Naive thymus-derived CD8-positive, alpha-beta T cell (primary cell): ENCODE data around the gene TDO2. TPM values are rescaled to one million over a fixed set of nuclear protein-coding genes. Genes with fewer than 3 reads are reported as not detected.

Experiments used
- ATAC-seq, 2 donors: fragments of 150-1000 bp; cut with Tn5 transposase in 1 of 2; sonication (Bioruptor Pico), chemical (Tn5 transposase) in 1 of 2; 1 replicate in 1 of 2; 2 replicates in 1 of 2; pipeline ENCODE4 v1.10.0; 2021; ENCODE audit warnings: mild to moderate bottlenecking in 2 of 2, moderate library complexity in 2 of 2
- POLR2A ChIA-PET: fragments of 350-600 bp; sonication (Branson Sonifier 250); formaldehyde crosslinking; loops from one replicate; lab custom pipeline; 2021; ENCODE audit warnings: antibody characterized with exemption; lab: Charles Lee
- DNase-seq, 10 donors: peaks; one replicate each; pipeline versions ENCODE4 v3.0.0 to v3.0.0-alpha.2; 2020 to 2022
- H3K27ac Mint-ChIP-seq, 10 donors: one replicate each; pipeline ENCODE4 v1.8.0; 2020 to 2022; ENCODE audit warnings: mild to moderate bottlenecking in 10 of 10, mixed read lengths in 10 of 10, moderate library complexity in 4 of 10, inconsistent platforms in 1 of 10
- H3K27me3 Mint-ChIP-seq, 5 donors: one replicate each; pipeline ENCODE4 v1.8.0; 2021 to 2022; ENCODE audit warnings: mixed read lengths in 5 of 5
- H3K36me3 Mint-ChIP-seq, 3 donors: one replicate each; pipeline ENCODE4 v1.8.0; 2020 to 2022; ENCODE audit warnings: mixed read lengths in 3 of 3, mild to moderate bottlenecking in 2 of 3, inconsistent platforms in 1 of 3
- H3K4me1 Mint-ChIP-seq, 4 donors: one replicate each; pipeline ENCODE4 v1.8.0; 2021 to 2022; ENCODE audit warnings: mixed read lengths in 4 of 4
- H3K4me3 Mint-ChIP-seq, 10 donors: one replicate each; pipeline ENCODE4 v1.8.0; 2020 to 2022; ENCODE audit warnings: mild to moderate bottlenecking in 10 of 10, mixed read lengths in 10 of 10, moderate library complexity in 6 of 10, inconsistent platforms in 1 of 10
- H3K9me3 Mint-ChIP-seq, 9 donors: one replicate each; pipeline ENCODE4 v1.8.0; 2020 to 2022; ENCODE audit warnings: mixed read lengths in 9 of 9, mild to moderate bottlenecking in 3 of 9, inconsistent platforms in 1 of 9, moderate library complexity in 1 of 9
- polyA plus RNA-seq, 3 donors: library from polyadenylated mRNA; unstranded; fragments of 300-500 nt; fragmentation: Illumina TruSeq; gene quantifications; one replicate each; pipeline ENCODE4 v1.2.3, GENCODE V29; 2021
- total RNA-seq, 8 experiments: library from RNA in 2 of 8; stranded (reverse) in 2 of 8; gene quantifications; one replicate each; pipeline ENCODE4 v1.2.3 and lab custom pipeline; 2021 to 2026

TDO2 gene
- total and polyA plus RNA-seq, 5 experiments from 2014 or later = not detected

DNA sequence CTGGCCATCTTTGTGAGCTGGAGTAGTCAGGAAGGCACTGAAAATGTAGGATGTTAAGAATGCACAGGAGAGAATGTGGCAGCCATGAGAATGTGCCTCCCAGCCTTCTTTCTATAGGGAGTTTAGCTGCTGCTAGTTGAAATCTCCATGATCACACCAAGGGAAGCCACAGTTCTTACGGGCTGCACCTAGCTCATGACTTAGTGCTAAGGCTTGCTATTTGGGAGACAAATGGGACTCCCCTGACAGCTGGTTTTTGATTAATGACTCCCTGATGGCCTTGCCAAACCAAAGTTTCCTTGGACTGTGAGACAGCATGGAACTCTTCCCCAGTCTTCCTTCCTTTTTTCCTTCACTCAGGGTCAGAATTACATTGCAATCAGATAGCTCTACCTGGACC is 41.0 kb downstream of the TDO2 start:
- H3K36me3 Mint-ChIP-seq = peaks cover 0 to 28% (median 16%) of the 10 kb centered on the region in 3 donors
- POLR2A ChIA-PET = interaction anchor here (2.2 kb wide), 1 partner anchor 9 kb away, joined by 8 read pairs; the partner anchor contains the start of gene CTSO
- H3K4me3 Mint-ChIP-seq = no peak overlapping the region
- ATAC-seq = no peak
- no peaks in the 10 kb centered on the region for H3K27me3 Mint-ChIP-seq
- H3K9me3 Mint-ChIP-seq = no peaks in the 10 kb centered on the region
- no peak for DNase-seq
- H3K27ac Mint-ChIP-seq = no peak overlapping the region
- peaks cover 4 to 21% (median 9%) of the 10 kb centered on the region in 4 donors for H3K4me1 Mint-ChIP-seq

DNA sequence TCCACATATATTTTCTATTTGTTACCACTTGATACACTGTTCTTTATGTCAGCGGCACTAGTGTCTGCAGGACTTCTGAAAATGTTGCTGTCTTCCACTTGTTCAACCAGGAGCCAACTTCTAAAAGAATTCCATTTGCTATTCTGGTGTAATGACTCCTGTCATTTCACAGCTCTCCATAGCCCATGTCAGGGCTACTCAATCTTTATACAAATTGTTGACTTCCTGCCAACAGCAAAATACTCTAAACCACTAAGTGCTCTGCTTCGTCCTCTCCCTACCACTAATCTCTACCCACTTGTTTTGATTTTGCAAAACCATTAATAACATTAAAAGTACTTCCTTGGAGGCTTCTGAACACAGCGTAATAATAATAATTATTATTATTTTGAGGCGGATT is 43.0 kb downstream of the TDO2 start:
- Mint-ChIP-seq H3K36me3 (peaks cover 0 to 10% (median 9%) of the 10 kb centered on the region in 3 donors), H3K4me1 (peaks cover 3 to 29% (median 13%) of the 10 kb centered on the region in 4 donors), H3K27ac (no peak overlapping the region), H3K9me3 (no peaks in the 10 kb centered on the region), H3K4me3 (no peak overlapping the region), H3K27me3 (no peaks in the 10 kb centered on the region)
- ATAC-seq (no peak), DNase-seq (no peak)
- POLR2A ChIA-PET = no interaction called here

DNA sequence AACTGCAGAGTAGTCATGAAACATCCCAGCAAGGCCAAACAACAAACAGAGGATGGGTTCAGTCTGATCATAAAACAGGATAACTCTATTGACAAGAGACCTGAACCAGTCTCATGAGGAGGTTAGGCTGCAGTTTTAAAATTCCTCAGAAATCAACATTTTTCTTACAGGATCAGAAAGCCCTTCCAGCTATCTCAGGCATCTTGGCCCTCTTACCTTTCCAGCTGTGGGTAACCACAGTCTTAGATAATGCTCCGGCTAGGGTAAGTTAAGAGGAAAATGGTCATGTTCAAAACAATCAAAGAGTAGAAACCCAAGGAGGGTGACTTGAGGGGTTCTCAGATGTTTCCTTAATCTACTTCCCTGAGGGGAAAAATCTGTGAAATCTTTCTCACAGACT is 45.0 kb downstream of the TDO2 start:
- Mint-ChIP-seq H3K9me3 (no peaks in the 10 kb centered on the region), H3K27me3 (no peaks in the 10 kb centered on the region), H3K4me1 (peaks cover 9 to 50% (median 29%) of the 10 kb centered on the region in 4 donors), H3K36me3 (peaks cover 0 to 3% (median 2%) of the 10 kb centered on the region in 3 donors), H3K4me3 (no peak overlapping the region), H3K27ac (peak overlapping the region in 4 of 10 donors; percentile 9 to 27 (median 16))
- POLR2A ChIA-PET = no interaction called here
- DNase-seq = no peak
- no peak for ATAC-seq

DNA sequence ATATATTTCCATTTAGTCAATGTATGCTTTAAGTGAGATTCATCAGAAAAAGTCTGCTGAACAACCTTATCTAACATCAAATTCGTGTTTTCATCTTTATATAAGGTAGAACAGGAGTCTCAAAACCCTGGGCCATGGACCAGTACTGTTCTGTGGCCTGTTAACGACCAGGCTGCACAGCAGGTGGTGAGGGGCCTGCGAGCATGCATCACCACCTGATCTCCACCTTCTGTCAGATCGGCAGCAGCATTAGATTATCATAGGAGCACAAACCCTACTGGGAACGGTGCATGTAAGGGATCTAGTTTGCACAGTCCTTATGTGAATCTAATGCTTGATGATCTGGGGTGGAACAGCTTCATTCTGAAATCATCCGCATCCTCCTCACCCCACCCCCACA is 47.0 kb downstream of the TDO2 start:
- Mint-ChIP-seq H3K27me3 (no peaks in the 10 kb centered on the region), H3K4me1 (peaks cover 10 to 59% (median 38%) of the 10 kb centered on the region in 4 donors), H3K4me3 (no peak overlapping the region), H3K36me3 (peaks cover 0 to 3% (median 2%) of the 10 kb centered on the region in 3 donors), H3K27ac (peak overlapping the region in 1 of 10 donors; percentile 33), H3K9me3 (no peaks in the 10 kb centered on the region)
- POLR2A ChIA-PET = no interaction called here
- no peak for ATAC-seq
- DNase-seq = no peak

DNA sequence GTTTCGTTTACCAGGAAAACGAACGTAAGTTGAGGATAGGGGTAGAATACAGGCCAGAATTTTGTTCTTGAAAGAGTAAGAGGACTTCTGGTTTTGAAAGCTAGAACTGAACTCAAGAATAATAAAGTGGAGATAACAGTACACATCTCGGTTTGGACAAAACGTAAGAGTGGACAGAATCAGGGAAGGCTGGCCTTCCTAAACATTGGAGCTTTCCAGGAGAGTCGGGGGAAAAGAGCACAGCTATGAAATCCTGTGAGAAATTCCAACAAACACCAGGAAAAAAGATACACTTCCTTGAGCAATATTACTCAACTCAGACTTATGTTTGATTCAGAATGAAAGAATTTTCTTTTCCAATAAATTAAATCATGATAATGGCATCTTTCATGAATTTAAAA is 49.0 kb downstream of the TDO2 start:
- Mint-ChIP-seq H3K4me1 (peaks cover 7 to 57% (median 37%) of the 10 kb centered on the region in 4 donors), H3K36me3 (peaks cover 0 to 3% (median 2%) of the 10 kb centered on the region in 3 donors), H3K4me3 (peak overlapping the region; percentile 41 to 99 (median 58)), H3K27ac (peak overlapping the region in 6 of 10 donors; percentile 11 to 74 (median 60)), H3K27me3 (peaks cover 2 to 3% (median 3%) of the 10 kb centered on the region in 5 donors), H3K9me3 (no peaks in the 10 kb centered on the region)
- POLR2A ChIA-PET = interaction anchor here (1.5 to 1.7 kb wide), 2 partner anchors 8 to 1402 kb away, joined by 5 to 8 read pairs; partner anchors contain the start of gene PLRG1
- ATAC-seq (no peak), DNase-seq (no peak)

DNA sequence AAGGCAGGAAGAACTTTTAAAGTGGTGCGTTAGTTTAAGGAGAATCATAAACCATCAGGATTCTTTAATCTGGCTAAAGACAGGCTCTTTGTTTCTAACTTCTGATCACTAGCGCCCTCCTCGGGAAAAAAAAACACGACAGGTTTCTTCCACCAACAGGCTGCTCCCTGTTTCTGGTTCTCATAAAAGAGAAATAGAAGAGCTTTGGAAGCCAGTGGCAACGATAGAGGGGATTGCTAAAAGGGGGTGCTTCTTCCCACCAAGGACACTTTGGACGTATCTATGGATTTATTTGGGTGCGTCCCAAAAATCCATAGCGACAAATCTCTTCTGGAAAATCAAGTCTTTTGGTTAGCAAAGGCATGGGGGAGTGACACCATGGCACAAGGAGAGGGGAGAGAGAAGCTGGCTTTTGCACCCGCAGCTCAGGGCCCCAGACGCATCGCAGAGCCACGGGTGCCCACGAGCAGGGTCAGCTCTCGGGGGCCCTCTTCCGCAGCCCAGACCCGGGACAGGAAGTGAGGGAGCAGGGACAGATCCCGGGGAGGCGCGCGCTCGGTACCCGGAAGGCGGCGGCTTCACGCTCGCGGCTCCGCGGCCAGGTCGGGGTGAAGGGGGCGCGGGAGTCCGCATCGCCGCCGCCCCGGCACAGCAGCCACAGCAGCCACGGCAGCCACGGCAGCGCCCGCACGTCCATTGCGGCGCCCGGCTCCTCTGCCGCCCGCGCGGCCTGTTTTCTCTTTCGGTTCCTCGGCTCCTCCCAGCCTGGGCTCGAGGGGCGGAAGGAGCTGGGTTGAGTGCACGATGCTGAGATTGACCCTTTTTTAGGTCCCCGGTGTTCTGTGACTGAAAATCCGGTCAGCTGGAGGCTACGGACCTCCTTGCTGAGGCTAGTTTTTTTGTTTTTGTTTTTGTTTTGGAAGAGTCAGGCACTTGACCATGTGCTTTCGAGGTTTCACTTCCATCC is 49.9 kb downstream of the TDO2 start, which contains the start of gene CTSO:
TSS of gene CTSO (minus strand) at position 716 of the 967 bp plus-strand sequence. CDS start at position 697, 19 bp downstream.
- H3K27ac Mint-ChIP-seq = peak within 1 kb of the TSS; percentile 98 to 100 (median 99)
- POLR2A ChIA-PET = interaction anchor here (0.8 to 2.0 kb wide), 6 partner anchors 9 to 1420 kb away, joined by 3 to 8 read pairs (median 6); partner anchors contain the start of genes MAP9 and PLRG1
- peaks cover 7 to 49% (median 35%) of the 10 kb centered on the region in 4 donors for H3K4me1 Mint-ChIP-seq
- ATAC-seq (peak; percentile 87 to 94), DNase-seq (peak; percentile 46 to 84 (median 73))
- H3K9me3 Mint-ChIP-seq = no peaks in the 10 kb centered on the region
- H3K4me3 Mint-ChIP-seq = peak within 1 kb of the TSS; percentile 97 to 100 (median 99)
- H3K27me3 Mint-ChIP-seq = peaks cover 8 to 12% (median 8%) of the 10 kb centered on the region in 5 donors
- H3K36me3 Mint-ChIP-seq = peaks cover 0 to 2% (median 1%) of the 10 kb centered on the region in 3 donors

DNA sequence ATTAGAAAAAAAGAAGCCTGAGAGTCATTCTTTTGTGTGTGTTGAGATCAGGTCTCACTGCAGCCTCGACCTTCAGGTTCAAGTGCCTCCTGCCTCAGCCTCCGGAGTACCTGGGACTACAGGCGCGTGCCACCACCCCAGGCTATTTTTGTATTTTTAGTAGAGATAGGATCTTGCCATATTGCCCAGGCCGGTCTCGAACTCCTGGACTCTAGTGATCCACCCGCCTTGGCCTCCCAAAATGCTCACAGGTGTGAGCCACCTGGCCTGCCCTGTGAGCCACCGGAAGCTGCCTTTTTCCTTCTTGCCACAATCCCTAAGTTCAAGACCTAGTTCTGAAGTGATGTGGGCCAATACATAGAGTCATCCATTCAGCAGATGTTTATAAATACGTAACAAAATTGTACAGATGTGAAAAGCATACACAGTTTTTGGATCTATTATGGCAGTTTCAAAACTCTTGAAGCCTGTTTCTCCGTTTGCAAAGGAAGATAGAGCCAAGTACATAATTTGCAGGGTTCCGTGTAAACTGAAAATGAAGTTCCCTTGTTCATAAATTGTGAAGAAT is 50.7 kb downstream of the TDO2 start:
- H3K4me3 Mint-ChIP-seq = peak overlapping the region; percentile 97 to 100 (median 99)
- peak overlapping the region; percentile 95 to 100 (median 99) for H3K27ac Mint-ChIP-seq
- ATAC-seq = no peak
- H3K4me1 Mint-ChIP-seq = peaks cover 7 to 41% (median 31%) of the 10 kb centered on the region in 4 donors
- no peak for DNase-seq
- H3K9me3 Mint-ChIP-seq = no peaks in the 10 kb centered on the region
- H3K27me3 Mint-ChIP-seq = peaks cover 13 to 20% (median 14%) of the 10 kb centered on the region in 5 donors
- peaks cover 0 to 2% (median 0%) of the 10 kb centered on the region in 3 donors for H3K36me3 Mint-ChIP-seq
- POLR2A ChIA-PET = interaction anchor here (1.0 to 2.0 kb wide), 5 partner anchors 10 to 1404 kb away, joined by 4 to 8 read pairs (median 7); partner anchors contain the start of genes MAP9 and PLRG1

DNA sequence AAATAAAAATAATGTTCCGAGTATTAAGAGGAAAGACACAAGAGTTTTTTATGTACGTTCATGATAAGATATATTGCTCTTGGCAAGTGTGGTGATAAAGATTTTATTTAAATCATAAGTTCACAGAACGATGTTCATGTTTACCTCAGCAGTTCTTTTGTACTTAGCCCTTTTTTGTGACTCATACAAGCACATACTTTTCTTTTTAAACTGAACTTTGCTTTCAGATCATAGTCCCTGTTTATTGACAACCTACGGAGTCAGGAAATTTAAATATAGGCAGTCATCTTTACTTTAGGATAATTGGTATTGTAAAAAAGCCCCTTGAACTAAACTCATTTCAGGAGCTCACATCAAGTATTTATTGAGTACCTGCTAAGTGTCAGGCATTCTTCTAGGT is 51.4 kb downstream of the TDO2 start:
- peak overlapping the region in 6 of 10 donors; percentile 44 to 100 (median 89) for H3K27ac Mint-ChIP-seq
- POLR2A ChIA-PET = no interaction called here

DNA sequence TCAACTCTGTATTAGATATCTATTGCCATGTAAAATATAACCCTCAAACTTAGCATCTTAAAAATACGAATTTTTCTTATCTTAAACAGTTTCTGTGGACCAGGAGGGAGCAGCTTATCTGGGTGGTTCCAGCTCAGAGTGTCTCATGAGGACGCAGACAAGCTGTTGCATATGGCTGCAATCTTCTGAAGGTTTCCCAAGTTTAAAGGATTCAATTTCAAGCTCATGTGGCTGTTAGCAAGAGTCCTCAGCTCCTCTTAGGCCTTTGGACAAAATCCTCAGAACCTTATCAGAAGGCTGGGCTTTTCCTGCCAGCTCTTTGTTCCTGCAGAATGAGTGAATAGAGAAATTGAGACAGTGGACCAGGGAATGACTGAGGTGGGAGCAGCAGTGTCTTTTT is 53.0 kb downstream of the TDO2 start:
- DNase-seq = no peak
- Mint-ChIP-seq H3K4me1 (peaks cover 7 to 30% (median 25%) of the 10 kb centered on the region in 4 donors), H3K27ac (peak overlapping the region in 1 of 10 donors; percentile 14), H3K27me3 (peaks cover 15 to 34% (median 20%) of the 10 kb centered on the region in 5 donors), H3K36me3 (no peaks in the 10 kb centered on the region), H3K4me3 (no peak overlapping the region), H3K9me3 (no peaks in the 10 kb centered on the region)
- no peak for ATAC-seq
- POLR2A ChIA-PET = no interaction called here

More for the DNA sequence above, 51.4 kb downstream of the TDO2 start:
- Mint-ChIP-seq H3K9me3 (no peaks in the 10 kb centered on the region), H3K4me3 (peak overlapping the region in 5 of 10 donors; percentile 6 to 99 (median 57)), H3K36me3 (no peaks in the 10 kb centered on the region), H3K27me3 (peaks cover 14 to 25% (median 17%) of the 10 kb centered on the region in 5 donors), H3K4me1 (peaks cover 7 to 36% (median 28%) of the 10 kb centered on the region in 4 donors)
- DNase-seq (no peak), ATAC-seq (no peak)

DNA sequence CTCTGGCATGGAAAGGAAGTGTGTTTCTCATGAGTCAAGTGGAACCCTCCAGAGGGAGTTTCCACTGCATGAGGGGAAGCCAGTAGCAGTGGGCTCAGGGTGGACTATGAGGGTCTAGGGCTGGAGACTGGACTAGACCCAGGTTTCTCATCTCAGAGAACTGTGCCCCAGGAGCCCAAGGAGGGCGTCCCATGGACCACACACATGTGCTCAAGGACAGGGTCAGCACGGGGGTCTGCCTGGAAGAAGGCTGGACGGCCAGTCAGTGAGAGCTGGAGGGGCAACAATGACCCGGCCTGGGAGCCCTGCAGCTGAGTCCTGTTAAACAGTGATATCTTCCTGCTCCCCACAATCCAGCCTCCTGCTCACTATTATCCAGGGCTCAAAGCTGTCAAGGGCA is 55.9 kb downstream of the TDO2 start:
- POLR2A ChIA-PET = no interaction called here
- ATAC-seq (no peak), DNase-seq (no peak)
- H3K4me1 Mint-ChIP-seq = peaks cover 6 to 10% (median 7%) of the 10 kb centered on the region in 4 donors
- H3K27ac Mint-ChIP-seq = no peak overlapping the region
- H3K9me3 Mint-ChIP-seq = no peaks in the 10 kb centered on the region
- H3K4me3 Mint-ChIP-seq = no peak overlapping the region
- peaks cover 15 to 34% (median 20%) of the 10 kb centered on the region in 5 donors for H3K27me3 Mint-ChIP-seq
- H3K36me3 Mint-ChIP-seq = no peaks in the 10 kb centered on the region

DNA sequence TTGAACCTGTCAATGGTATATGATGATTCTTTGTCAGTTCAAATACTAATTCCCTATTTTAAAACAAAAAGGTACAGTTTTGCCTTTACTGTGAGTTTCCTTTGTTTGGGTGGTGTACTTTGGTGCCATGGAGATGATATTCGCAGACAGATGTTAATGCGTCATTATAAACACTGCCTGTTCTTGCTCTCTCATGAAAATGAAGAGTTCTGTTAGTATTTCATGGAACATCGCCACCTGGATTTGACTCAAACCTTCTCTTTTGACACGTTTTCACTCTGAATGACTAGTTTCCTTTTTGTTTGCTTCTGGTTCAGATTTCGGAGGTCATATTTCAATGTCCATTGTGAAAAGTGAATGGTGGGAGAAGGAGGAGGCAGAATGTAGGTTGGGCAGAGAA is 57.0 kb downstream of the TDO2 start:
- Mint-ChIP-seq H3K36me3 (no peaks in the 10 kb centered on the region), H3K4me1 (peaks cover 6 to 9% (median 8%) of the 10 kb centered on the region in 4 donors), H3K4me3 (no peak overlapping the region), H3K9me3 (no peaks in the 10 kb centered on the region), H3K27me3 (peaks cover 15 to 34% (median 20%) of the 10 kb centered on the region in 5 donors), H3K27ac (no peak overlapping the region)
- DNase-seq (no peak), ATAC-seq (no peak)
- POLR2A ChIA-PET = no interaction called here

DNA sequence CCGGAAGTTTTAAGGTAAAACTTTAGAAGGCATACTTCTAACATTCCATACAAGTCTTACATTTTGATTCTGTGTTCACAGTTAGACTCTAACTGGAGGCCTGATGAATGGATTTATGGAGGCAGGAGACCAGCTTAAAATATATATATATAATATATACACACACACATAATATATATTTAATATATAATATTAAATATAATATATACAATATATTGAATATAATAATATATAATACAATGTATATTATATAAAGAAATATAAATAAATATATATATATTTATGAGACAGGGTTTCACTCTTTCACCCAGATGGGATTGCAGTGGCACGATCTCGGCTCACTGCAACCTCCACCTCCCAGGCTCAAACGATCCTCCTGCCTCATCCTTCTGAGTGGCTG is 58.1 kb downstream of the TDO2 start:
- ATAC-seq (no peak), DNase-seq (no peak)
- peaks cover 15 to 34% (median 20%) of the 10 kb centered on the region in 5 donors for H3K27me3 Mint-ChIP-seq
- H3K9me3 Mint-ChIP-seq = no peaks in the 10 kb centered on the region
- H3K4me3 Mint-ChIP-seq = no peak overlapping the region
- H3K27ac Mint-ChIP-seq = no peak overlapping the region
- POLR2A ChIA-PET = no interaction called here
- H3K4me1 Mint-ChIP-seq = peaks cover 6 to 9% (median 8%) of the 10 kb centered on the region in 4 donors
- H3K36me3 Mint-ChIP-seq = no peaks in the 10 kb centered on the region
